ENCODE data around the gene HHIPL1.
"Not testable (repeated sequence)": the region's sequence is repeated elsewhere in the genome, so short reads cannot be mapped to it uniquely, and the experiment has no call there.

HHIPL1 gene

GRCh38 chr14:99636487-99636886 lies 8.4 kb upstream of the HHIPL1 start:
- no peak for FAIRE-seq

GRCh38 chr14:99637624-99638023 lies 7.3 kb upstream of the HHIPL1 start:
- FAIRE-seq, result no peak

DNA sequence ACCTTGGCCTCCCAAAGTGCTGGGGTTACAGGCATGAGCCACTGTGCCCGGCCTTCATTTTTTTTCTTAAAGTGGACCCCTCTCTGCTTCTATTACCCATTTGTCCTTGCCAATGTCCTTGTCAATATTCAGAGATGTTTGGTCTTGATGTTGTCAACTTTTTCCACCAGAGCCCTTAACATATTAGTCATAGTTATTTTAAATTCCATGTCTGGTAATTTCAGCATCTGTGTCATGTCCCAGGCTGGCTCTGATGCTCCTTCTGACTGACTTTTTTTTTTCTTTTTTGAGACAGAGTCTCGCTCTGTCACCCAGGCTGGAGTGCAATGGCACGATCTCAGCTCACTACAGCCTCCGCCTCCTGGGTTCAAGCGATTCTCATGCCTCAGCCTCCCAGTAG lies 2.2 kb upstream of the HHIPL1 start:
- FAIRE-seq, result not testable (repeated sequence)

DNA sequence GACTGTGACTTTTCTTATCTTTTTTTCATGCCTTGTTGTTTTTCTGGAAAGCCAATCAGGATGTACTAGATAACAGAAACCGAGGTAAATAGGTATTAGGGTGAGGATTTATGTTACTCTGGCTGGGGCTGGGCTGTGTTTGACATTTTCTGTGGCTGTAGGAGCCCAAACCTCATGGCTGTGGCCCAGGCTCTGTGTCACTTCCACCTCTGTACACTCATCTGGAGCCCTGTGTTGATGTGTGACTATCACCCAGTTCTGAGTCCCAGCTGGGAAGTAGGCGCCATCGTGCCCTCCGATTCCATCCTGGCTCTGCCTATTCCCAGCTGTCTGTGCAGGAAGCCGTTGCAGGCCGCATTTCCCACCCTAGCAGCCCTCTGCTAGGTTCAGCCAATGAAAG lies 1.6 kb upstream of the HHIPL1 start:
- no peak for FAIRE-seq

GRCh38 chr14:99644035-99644587 lies 818 bp upstream of the HHIPL1 start:
- no peak for FAIRE-seq

- no peak for FAIRE-seq
These were observed 896 bp downstream of the HHIPL1 start for GRCh38 chr14:99645545-99646505.

- FAIRE-seq, result no peak
These were observed 2.5 kb downstream of the HHIPL1 start for GRCh38 chr14:99647411-99647810.

GRCh38 chr14:99648027-99648784 lies 3.3 kb downstream of the HHIPL1 start:
- no peak for FAIRE-seq

GRCh38 chr14:99649219-99649618 lies 4.3 kb downstream of the HHIPL1 start:
- no peak for FAIRE-seq

GRCh38 chr14:99649643-99650042 lies 4.7 kb downstream of the HHIPL1 start:
- FAIRE-seq, result no peak

DNA sequence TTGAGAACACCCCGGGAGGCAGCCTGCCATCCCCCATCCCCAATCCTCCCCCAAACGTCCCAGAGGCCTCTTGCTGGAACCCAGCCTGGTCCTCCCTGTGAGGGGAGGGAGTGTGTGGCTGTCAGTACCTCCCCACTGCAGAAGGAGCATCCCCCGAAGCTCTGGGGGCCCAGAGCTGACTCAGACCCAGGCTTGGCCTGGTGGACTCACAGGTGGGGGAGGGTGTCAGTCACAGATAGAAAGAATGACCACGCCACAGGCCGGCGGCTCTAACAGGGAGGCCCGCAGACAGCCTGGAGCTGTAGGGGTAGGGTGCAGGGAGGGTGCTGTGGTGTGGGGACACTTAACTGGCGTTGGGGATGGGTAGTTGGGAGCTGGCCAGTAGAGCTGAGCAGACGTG lies 5.3 kb downstream of the HHIPL1 start:
- no peak for FAIRE-seq

- FAIRE-seq, result no peak
These were observed 7.2 kb downstream of the HHIPL1 start for GRCh38 chr14:99651953-99652746.

DNA sequence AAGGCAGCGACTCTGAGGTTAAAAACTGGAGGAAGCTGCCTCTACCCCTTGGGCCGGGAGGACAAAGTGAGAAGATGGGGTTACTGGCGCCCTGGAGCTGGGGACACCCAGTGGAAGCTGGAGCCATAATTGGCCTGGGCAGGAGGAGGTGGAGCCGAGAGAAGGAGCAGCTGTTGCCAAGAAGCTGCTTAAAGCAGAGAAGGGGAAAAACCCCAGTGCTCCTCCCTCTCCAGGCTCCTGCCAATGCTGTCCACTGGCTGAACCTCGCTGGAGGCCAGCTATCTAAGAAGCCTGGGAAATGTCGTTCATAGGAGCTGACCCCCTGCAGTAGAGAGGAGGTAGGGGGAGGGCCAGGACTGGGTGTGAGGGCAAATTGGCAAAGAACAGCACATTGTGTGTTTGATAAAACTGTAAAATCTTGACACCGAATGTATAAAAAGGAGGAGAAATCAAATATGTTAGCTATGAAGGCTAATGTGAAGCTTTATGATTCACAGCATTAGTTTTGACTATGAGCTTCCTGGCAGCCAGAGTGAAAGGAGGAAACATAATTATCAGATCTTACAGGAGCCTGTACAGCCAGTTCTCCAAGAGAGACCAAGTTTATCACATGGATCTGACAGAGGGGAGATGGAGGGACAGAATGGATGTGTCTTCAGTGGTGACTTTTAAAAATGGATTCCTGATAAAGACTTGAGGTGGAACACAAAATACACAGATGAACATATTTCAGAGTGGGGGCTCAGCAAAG lies 9.5 kb downstream of the HHIPL1 start:
- FAIRE-seq, result no peak

GRCh38 chr14:99655521-99655920 lies 10.6 kb downstream of the HHIPL1 start:
- no peak for FAIRE-seq

DNA sequence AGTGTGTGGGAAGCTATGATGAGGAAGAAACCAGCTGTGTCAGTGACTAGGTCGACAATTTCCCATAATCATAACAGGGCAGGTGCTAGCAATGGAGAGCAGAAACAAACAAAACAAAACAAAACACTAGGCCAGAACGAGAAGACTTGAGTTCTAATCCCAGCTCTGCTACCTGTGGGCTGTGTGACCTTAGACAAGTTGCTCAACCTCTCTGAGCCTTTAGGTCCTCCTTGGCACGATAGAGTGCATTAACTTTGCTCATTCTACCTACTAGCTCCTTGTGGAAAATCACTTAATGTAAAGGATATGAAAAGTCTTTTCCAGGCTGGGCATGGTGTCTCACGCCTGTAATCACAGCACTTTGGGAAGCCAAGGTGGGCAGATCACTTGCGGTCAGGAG lies 11.2 kb downstream of the HHIPL1 start:
- FAIRE-seq, result no peak

DNA sequence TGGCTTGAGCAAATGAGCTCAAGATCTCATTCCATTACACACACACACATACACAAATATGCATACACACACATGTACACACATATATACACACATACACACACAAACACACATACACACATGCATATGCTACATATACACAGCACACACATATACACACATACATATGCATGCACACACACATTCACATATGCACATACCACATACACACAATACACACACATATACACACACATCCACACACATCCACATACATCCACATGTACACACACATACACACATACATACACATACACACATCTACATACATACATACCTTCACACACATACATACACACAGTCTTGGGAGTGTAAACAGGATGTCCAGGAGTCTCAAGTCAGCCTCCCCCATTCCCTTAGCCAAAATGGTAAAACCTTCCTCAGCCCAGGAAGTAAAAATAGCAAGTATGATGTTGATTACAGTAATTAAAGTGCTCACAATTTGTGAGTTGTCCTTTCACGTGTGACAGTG lies 12.8 kb downstream of the HHIPL1 start:
- FAIRE-seq, result no peak

DNA sequence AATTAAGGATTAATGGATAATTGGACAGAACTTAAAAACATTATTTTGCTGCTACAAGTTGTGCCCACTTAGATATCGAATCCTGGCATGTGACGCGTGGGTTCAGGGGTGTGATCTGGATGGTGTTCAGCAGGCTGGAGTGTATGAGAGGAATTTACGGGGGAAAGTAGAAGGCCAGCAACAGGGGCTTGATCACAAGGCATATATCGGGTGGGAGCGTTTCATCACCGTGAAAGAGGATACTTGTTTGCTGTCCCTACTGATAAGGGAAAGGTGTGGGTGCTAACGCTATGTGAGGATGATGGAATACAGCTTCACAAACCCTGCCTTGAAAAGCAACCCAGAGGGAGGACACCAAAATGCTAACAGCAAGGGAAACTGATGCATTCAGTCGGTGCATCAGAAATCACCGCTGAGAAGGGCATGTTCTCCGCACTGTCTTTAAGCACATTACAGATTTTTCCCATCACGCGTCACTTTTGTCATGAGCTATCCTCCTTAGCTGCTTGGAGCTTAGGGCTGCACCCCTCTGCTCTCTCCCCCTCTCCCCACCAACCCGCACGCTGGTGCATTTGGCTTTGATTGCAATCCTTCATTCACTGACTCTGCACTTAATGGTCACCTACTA lies 13.4 kb downstream of the HHIPL1 start:
- FAIRE-seq, result no peak

DNA sequence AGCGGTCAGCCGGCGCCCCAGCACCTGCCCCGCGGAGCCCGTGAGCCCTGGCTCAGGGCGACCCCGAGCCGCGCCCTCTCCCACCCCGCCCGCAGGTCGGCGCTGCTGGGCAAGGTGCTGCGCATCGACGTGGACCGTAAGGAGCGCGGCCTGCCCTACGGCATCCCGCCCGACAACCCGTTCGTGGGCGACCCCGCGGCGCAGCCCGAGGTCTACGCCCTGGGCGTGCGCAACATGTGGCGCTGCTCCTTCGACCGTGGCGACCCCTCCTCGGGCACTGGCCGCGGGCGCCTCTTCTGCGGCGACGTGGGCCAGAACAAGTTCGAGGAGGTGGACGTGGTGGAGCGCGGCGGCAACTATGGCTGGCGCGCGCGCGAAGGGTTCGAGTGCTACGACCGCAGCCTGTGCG lies 14.4 kb downstream of the HHIPL1 start:
- FAIRE-seq, result no peak

DNA sequence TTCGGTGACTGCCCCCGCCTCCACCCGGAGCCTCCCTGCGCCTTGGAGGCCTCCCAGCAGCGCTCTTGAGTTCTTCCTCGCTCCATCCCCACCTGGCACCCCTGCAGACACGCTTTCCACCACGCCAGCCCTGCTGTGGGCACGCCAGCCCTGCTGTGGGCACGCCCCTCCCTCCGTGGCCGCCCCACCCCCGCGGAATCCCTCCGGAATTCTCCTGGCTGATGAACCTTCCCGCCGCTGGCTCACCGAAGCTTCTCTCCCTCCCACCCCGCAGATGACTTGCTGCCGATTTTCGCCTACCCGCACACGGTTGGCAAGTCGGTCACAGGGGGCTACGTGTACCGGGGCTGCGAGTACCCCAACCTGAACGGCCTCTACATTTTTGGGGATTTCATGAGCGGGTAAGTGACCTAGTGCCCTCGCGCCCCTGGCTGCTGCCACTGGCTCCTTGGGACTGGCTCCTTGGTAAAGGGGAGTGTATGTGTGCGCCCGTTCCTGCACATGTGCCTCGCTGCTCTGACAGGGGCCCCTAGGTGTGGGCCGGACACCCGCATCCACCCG lies 15.2 kb downstream of the HHIPL1 start:
- no peak for FAIRE-seq

DNA sequence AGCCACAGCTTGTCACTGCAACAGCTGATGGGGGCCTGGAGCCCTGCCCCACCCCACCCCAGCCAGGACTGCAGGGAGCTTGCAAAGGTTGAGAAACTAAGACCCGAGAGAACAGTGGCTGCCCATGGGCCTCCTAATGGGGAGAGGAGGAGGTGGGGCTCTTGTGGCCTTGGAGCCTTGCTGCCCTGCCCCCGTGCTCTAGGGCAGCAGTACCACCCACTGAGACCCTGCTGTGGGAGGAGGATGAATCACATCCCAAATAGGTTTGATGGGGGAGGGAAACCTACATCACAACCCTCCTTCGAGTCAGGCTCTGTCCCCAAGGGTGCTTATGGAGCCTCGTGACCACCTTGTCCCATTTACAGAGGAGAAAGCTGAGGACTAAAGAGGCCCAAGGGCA lies 15.9 kb downstream of the HHIPL1 start:
- no peak for FAIRE-seq

DNA sequence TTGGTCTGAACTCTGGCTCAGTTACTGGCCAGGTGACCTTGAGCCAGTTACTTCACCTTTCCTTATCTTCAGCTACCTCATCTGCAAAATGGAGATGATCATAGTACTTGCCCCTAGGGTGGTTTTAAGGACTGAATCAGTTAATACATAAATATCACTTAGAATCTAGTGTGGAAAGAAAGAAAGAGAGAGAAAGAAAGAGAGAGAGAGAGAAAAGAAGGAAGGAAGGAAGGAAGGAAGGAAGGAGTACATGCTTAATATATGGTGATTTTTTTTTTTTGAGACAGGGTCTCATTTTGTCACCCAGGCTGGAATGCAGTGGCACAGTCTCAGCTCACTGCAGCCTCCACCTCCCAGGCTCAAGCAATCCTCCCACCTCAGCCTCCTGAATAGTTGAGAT lies 16.3 kb downstream of the HHIPL1 start:
- FAIRE-seq, result not testable (repeated sequence)
